Measurements from ENCODE around the gene FKBP11. TPM values are rescaled to one million over a fixed set of nuclear protein-coding genes. Genes with fewer than 3 reads are reported as not detected.

FKBP11 gene
- total and polyA plus RNA-seq, 2 of the 8 experiments (the other 6 are each of a cell fraction or from before 2014, with no cell fraction given) = 45.7 to 65.1 TPM

GRCh38 chr12:48958049-48958388, 32.7 kb upstream of the FKBP11 start:
- peak overlapping the region; percentile 59 for H3K56ac ChIP-seq (replicated peaks; ENCODE audit: insufficient read length, low read depth, low read length)
- H3K79me2 ChIP-seq (ENCODE audit: control insufficient read depth in 1 of 2, insufficient read depth in 2 of 2, low read length in 2 of 2) = peaks cover 24 to 32% of the 10 kb centered on the region in 2 experiments
- no peak overlapping the region for H3K14ac ChIP-seq (ENCODE audit: insufficient read length)
- H4K5ac ChIP-seq (ENCODE audit: insufficient read length, low read depth, low read length) = no peak overlapping the region
- 50% methylated on average over 2 of the region's 3 CpGs; no CpG with 5 or more reads in 1 of the 2 experiments for WGBS, 2 experiments (ENCODE audit: extremely low coverage in 1 of 2, insufficient coverage in 1 of 2, insufficient read length in 1 of 2, insufficient replicate concordance in 2 of 2, low coverage in 1 of 2, low lambda C conversion rate in 2 of 2, missing lambda C conversion rate in 1 of 2)
- H2AFZ ChIP-seq (ENCODE audit: low read length) = peak overlapping the region; percentile 73; the same call in 1 of the 2 replicates
- H3K9ac ChIP-seq (replicated peaks in 1 of 4; ENCODE audit: extremely low read depth in 1 of 4, low read depth in 3 of 4, low read length in 3 of 4) = peak overlapping the region in 3 of 4 experiments; percentile 42 to 51 (median 51); a peak in 4 of 7 replicates
- H4K20me1 ChIP-seq (replicated peaks in 1 of 2; ENCODE audit: control insufficient read depth in 1 of 2, insufficient read depth in 2 of 2, low read length in 2 of 2) = peaks cover 10 to 24% of the 10 kb centered on the region in 2 experiments
- no peak overlapping the region for H4K91ac ChIP-seq (replicated peaks; ENCODE audit: insufficient read length, low read length)
- peak overlapping the region; percentile 54; the same call in 1 of the 2 replicates for H3K27ac ChIP-seq (ENCODE audit: low read depth, low read length)
- H3K23me2 ChIP-seq (ENCODE audit: low read depth, low read length) = peaks cover 9% of the 10 kb centered on the region; the same call in 1 of the 2 replicates
- H2BK20ac ChIP-seq (ENCODE audit: low read length) = no peak overlapping the region
- H2BK12ac ChIP-seq (ENCODE audit: low read depth, low read length) = no peak overlapping the region
- ChIA-PET CTCF (ENCODE audit: partially characterized antibody) (interaction anchor here (0.7 to 40.8 kb wide), 10 partner anchors 8 to 143 kb away, joined by 3 to 1336 read pairs (median 9); partner anchors contain the start of genes DDN, FKBP11 and WNT1), POLR2A (ENCODE audit: partially characterized antibody) (interaction anchor here (0.9 to 6.7 kb wide), 12 partner anchors 10 to 172 kb away, joined by 3 to 77 read pairs (median 4); partner anchors contain the start of gene DDX23)
- H3K36me3 ChIP-seq (ENCODE audit: control insufficient read depth in 2 of 4, insufficient read depth in 4 of 4, low read length in 3 of 4) = peaks cover 0 to 21% (median 4%) of the 10 kb centered on the region in 4 experiments; a peak in 3 of 8 replicates
- H3K4me3 ChIP-seq (ENCODE audit: extremely low read depth in 1 of 4, insufficient read depth in 2 of 4, low read depth in 3 of 4, low read length in 4 of 4) = peak overlapping the region; percentile 93 to 97 (median 94)
- DNase-seq (ENCODE audit: low read depth in 1 of 2, low spot score in 2 of 2) = no peak
- no peak overlapping the region for H3K4ac ChIP-seq (replicated peaks; ENCODE audit: insufficient read length, low read depth, low read length)
- peaks cover 3% of the 10 kb centered on the region; the same call in 1 of the 2 replicates for H3K79me1 ChIP-seq (ENCODE audit: low read depth, low read length)
- no peak overlapping the region for H3K23ac ChIP-seq (ENCODE audit: insufficient read length)
- peak overlapping the region; percentile 89 to 99 for H3K4me2 ChIP-seq (ENCODE audit: insufficient read depth in 1 of 2, low read depth in 2 of 2, low read length in 2 of 2)
- H3K18ac ChIP-seq (ENCODE audit: extremely low read depth, low read length) = no peak overlapping the region
- no peak overlapping the region for H2AK5ac ChIP-seq (ENCODE audit: low read depth, low read length)
- H3K27me3 ChIP-seq (replicated peaks in 1 of 4; ENCODE audit: control insufficient read depth in 3 of 4, extremely low read depth in 1 of 4, insufficient read depth in 3 of 4, low read length in 3 of 4) = no peaks in the 10 kb centered on the region
- no peak overlapping the region for H2BK120ac ChIP-seq (replicated peaks; ENCODE audit: low read depth, low read length)
- no peak overlapping the region for H2BK15ac ChIP-seq (ENCODE audit: low read length)
- no peak overlapping the region for H4K8ac ChIP-seq (ENCODE audit: extremely low read depth, insufficient read depth, low read length)
- H3K4me1 ChIP-seq (replicated peaks in 1 of 4; ENCODE audit: control insufficient read depth in 3 of 4, insufficient read depth in 4 of 4, low read length in 3 of 4) = peaks cover 5 to 14% (median 8%) of the 10 kb centered on the region in 4 experiments; a peak in 6 of 7 replicates
- no peak for FAIRE-seq
- no peaks in the 10 kb centered on the region for H3K9me3 ChIP-seq (ENCODE audit: insufficient read depth in 2 of 2, low read depth in 1 of 2, low read length in 1 of 2)
- no peak overlapping the region for H2BK5ac ChIP-seq (ENCODE audit: low read depth, low read length)
- no peak for TF ChIP-seq HDAC6 (IDR thresholded peaks at IDR 0.05; ENCODE audit: low read depth, low read length)
- TF ChIP-seq POLR2A (IDR thresholded peaks at IDR 0.05; ENCODE audit: control extremely low read depth in 1 of 2, low read depth in 2 of 2, low read length in 2 of 2) = no peak
- no peak for TF ChIP-seq SIX5 (IDR thresholded peaks at IDR 0.05; ENCODE audit: low read depth, low read length)

All from H1 (cell line).